Right atrium auricular region (tissue), 2 donors: ENCODE results near the gene LUC7L2. TPM values are rescaled to one million over a fixed set of nuclear protein-coding genes. Genes with fewer than 3 reads are reported as not detected.

Experiments used
- DNase-seq: peaks from one replicate; pipeline ENCODE4 v3.0.0-alpha.2; 2019; ENCODE audit warnings: low spot score
- H3K27ac ChIP-seq, 2 donors: fragments of 200-600 bp; sonication (generic); 1 replicate in 1 of 2; 2 replicates in 1 of 2; pipeline ENCODE4 v1.5.1; 2016 to 2019
- H3K27me3 ChIP-seq, 2 donors: fragments of 200-600 bp; sonication (generic); one replicate each; pipeline versions ENCODE4 v1.5.1 to v1.6.0; 2017 to 2019
- H3K36me3 ChIP-seq: fragments of 200-600 bp; sonication (generic); one replicate; pipeline ENCODE4 v1.5.1; 2016
- H3K4me1 ChIP-seq, 2 donors: fragments of 200-600 bp; sonication (generic); one replicate each; pipeline versions ENCODE4 v1.5.1 to v1.6.0; 2017 to 2019
- H3K4me3 ChIP-seq, 2 donors: fragments of 200-600 bp; sonication (generic); 1 replicate in 1 of 2; 2 replicates in 1 of 2; pipeline ENCODE4 v1.5.1; 2017 to 2019; ENCODE audit warnings: mild to moderate bottlenecking in 1 of 2, moderate library complexity in 1 of 2
- H3K9me3 ChIP-seq, 2 donors: fragments of 200-600 bp; sonication (generic); one replicate each; pipeline ENCODE4 v1.5.1; 2019
- total RNA-seq, 2 donors: library from RNA; depleted of rRNA; stranded (reverse); fragments of >200 nt; gene quantifications; one replicate each; pipeline ENCODE4 v1.1.0, GENCODE V29; 2016
- TF ChIP-seq, protein P1 (sequence below), 2 donors: fragments of 200-600 bp; sonication (generic); IDR thresholded peaks; one replicate each; pipeline ENCODE4 v1.5.1; 2019; ENCODE audit warnings: antibody characterized with exemption in 2 of 2

Gene LUC7L2
- total RNA-seq, 2 donors from 2014 or later: 35.0 to 37.2 TPM

GRCh38 chr7:139366400-139366799 is 6.7 kb downstream of the LUC7L2 start:
- TF ChIP-seq, protein P1, sequence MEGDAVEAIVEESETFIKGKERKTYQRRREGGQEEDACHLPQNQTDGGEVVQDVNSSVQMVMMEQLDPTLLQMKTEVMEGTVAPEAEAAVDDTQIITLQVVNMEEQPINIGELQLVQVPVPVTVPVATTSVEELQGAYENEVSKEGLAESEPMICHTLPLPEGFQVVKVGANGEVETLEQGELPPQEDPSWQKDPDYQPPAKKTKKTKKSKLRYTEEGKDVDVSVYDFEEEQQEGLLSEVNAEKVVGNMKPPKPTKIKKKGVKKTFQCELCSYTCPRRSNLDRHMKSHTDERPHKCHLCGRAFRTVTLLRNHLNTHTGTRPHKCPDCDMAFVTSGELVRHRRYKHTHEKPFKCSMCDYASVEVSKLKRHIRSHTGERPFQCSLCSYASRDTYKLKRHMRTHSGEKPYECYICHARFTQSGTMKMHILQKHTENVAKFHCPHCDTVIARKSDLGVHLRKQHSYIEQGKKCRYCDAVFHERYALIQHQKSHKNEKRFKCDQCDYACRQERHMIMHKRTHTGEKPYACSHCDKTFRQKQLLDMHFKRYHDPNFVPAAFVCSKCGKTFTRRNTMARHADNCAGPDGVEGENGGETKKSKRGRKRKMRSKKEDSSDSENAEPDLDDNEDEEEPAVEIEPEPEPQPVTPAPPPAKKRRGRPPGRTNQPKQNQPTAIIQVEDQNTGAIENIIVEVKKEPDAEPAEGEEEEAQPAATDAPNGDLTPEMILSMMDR (IDR thresholded peaks at IDR 0.05): no peak
- H3K27me3 ChIP-seq: no peaks in the 10 kb centered on the region
- H3K9me3 ChIP-seq: no peaks in the 10 kb centered on the region
- no peaks in the 10 kb centered on the region for H3K36me3 ChIP-seq
- no peak overlapping the region for H3K4me3 ChIP-seq
- H3K4me1 ChIP-seq: peaks cover 0 to 66% of the 10 kb centered on the region in 2 donors
- no peak for DNase-seq
- no peak overlapping the region for H3K27ac ChIP-seq

GRCh38 chr7:139367438-139368155 is 7.9 kb downstream of the LUC7L2 start:
- Histone ChIP-seq H3K9me3 (no peaks in the 10 kb centered on the region), H3K27me3 (no peaks in the 10 kb centered on the region), H3K27ac (no peak overlapping the region), H3K36me3 (no peaks in the 10 kb centered on the region), H3K4me1 (peaks cover 0 to 62% of the 10 kb centered on the region in 2 donors), H3K4me3 (no peak overlapping the region)
- TF ChIP-seq, protein P1 (IDR thresholded peaks at IDR 0.05): no peak
- no peak for DNase-seq

DNA sequence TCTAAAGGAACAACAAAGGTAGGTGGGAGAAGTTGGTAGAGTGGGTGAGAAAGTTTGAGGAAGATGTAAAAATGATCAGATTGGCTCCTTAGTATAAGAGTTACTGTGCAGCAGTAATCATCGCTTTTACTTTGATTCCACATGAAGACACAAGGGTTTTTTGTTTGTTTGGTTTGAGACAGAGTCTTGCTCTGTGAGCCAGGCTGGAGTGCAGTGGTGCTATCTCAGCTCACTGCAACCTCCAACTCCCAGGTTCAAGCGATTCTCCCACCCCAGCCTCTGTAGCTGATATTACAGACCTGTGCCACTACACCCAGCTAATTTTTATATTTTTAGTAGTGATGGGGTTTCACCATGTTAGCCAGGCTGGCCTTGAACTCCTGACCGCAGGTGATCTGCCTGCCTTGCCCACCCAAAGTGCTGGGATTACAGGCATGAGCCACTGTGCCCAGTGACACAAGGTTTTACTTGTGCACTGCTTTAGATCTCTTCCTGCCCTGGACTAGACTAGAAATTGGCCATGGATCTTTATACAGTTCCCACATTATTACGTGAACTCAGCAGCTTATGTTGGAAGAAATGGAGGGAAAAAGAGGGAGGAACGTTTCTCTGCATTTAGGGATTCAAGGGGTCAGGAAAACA is 10.7 kb downstream of the LUC7L2 start:
- H3K27me3 ChIP-seq: no peaks in the 10 kb centered on the region
- H3K27ac ChIP-seq: no peak overlapping the region
- no peak for DNase-seq
- TF ChIP-seq, protein P1 (IDR thresholded peaks at IDR 0.05): no peak
- H3K9me3 ChIP-seq: no peaks in the 10 kb centered on the region
- H3K4me3 ChIP-seq: no peak overlapping the region
- peaks cover 0 to 65% of the 10 kb centered on the region in 2 donors for H3K4me1 ChIP-seq
- peaks cover 4% of the 10 kb centered on the region for H3K36me3 ChIP-seq

DNA sequence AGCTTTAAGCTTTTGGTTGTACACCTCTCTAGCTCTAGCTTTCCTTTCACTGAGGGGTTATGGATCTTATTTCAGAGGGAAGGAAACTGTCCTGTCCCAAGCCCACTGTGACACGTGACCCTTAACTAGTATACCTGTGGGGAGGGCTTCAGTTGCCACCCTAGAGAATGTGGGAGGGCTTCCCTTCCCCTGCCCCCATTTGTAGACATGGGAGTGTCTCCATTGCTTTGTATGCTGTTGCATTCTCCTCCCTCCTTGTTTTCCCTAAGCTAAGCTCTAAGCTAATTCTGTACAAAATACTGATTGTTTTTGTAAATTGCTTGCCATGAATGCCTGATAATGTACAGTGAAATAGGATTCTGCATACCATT is 11.2 kb downstream of the LUC7L2 start:
- no peaks in the 10 kb centered on the region for H3K9me3 ChIP-seq
- H3K4me1 ChIP-seq: peaks cover 0 to 65% of the 10 kb centered on the region in 2 donors
- no peaks in the 10 kb centered on the region for H3K27me3 ChIP-seq

DNA sequence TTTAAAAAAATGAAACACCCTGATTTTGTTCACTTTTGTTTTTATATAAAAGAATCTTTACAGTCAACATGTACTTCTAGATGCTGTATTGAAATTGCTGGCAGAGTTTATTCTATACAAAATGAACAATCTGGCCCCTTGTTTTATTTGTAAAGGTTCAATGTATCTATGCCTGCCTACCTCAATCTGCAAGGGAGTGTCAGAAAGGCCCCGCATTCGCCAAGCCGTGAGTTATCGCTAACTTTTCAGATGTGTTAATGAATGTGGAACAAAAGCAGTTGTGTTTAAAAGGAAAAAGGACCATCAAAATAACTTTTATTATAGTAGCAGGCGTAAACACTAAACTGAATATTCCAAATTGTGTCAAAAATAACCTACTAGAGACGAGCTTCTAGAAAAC is 14.6 kb downstream of the LUC7L2 start:
- Histone ChIP-seq H3K27ac (no peak overlapping the region), H3K4me3 (no peak overlapping the region), H3K36me3 (peaks cover 33% of the 10 kb centered on the region), H3K9me3 (no peaks in the 10 kb centered on the region), H3K4me1 (peaks cover 0 to 43% of the 10 kb centered on the region in 2 donors), H3K27me3 (no peaks in the 10 kb centered on the region)
- TF ChIP-seq, protein P1 (IDR thresholded peaks at IDR 0.05): no peak
- no peak for DNase-seq

More for the DNA sequence above, 11.2 kb downstream of the LUC7L2 start:
- peaks cover 4% of the 10 kb centered on the region for H3K36me3 ChIP-seq
- H3K27ac ChIP-seq: no peak overlapping the region
- TF ChIP-seq, protein P1 (IDR thresholded peaks at IDR 0.05): no peak
- DNase-seq: no peak
- no peak overlapping the region for H3K4me3 ChIP-seq
